GM19455 (cell line): ENCODE measurements around the gene SPIN2A.
"Not testable (repeated sequence)": the region's sequence is repeated elsewhere in the genome, so short reads cannot be mapped to it uniquely, and the experiment has no call there.

Experiments
- ATAC-seq: cut with Tn5 transposase; IDR thresholded peaks from one replicate; pipeline ENCODE4 v1.9.1; 2021; ENCODE audit not compliant: unreplicated experiment

SPIN2A gene

DNA sequence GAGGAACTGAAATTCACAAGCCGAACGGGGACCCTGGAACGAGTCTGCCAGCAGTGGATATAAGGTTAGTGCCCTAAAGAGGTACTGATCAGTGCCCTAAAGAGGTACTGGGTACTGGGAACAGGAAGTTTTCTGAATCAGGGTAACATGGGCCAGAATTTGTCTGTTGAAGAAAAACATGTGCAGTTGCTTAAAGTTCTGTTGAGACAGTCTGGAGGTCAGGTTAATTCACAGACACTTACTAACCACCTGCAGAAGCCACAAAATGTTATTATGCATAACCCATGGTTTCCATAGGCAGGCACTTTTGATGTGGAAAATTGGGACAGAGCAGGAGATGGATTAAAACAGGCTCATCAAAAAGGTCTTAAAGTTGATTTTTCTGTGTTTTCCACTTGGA is 33.7 kb downstream of the SPIN2A start:
- ATAC-seq, result no peak

DNA sequence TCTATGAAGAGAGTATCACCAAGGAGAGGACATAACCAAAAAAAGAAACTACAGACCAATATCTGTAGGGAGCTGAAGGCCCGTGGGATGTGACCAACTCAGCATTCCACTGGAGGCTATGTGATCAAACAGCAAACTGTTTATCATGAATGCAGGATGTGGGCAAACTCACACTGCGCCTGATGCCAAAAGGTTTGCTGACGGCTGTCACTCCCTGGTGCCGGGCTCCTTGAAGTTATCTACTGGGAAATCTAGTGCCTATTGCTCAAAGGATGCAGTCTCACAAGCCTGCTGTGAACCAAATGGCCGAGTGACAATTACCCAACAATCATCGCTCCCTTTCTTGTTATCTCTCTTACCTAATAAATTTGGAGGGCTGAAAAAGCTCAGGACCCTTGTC is 34.3 kb downstream of the SPIN2A start:
- not testable (repeated sequence) for ATAC-seq
